Kidney (tissue), 14 donors: ENCODE results near the gene MAPK1IP1L. TPM values are rescaled to one million over a fixed set of nuclear protein-coding genes. Genes with fewer than 3 reads are reported as not detected.
"Not testable (repeated sequence)": the region's sequence is repeated elsewhere in the genome, so short reads cannot be mapped to it uniquely, and the experiment has no call there.

Experiments
- DNase-seq, 5 donors: peaks; one replicate each; pipeline ENCODE4 v3.0.0-alpha.2; 2013 to 2020
- FAIRE-seq: peaks from 2 replicates; lab custom pipeline; 2012; peaks lifted over from hg19 to GRCh38; lab: Jason Lieb, UNC
- H3K27ac ChIP-seq, 2 donors: one replicate each; pipeline ENCODE4 v1.7.0; 2013; ENCODE audit warnings: low read depth in 2 of 2, low read length in 2 of 2, inconsistent platforms in 1 of 2
- H3K27me3 ChIP-seq: one replicate; pipeline ENCODE4 v1.7.1; 2013; ENCODE audit warnings: low read length, inconsistent platforms; ENCODE audit not compliant: control insufficient read depth, insufficient read depth
- H3K36me3 ChIP-seq, 3 donors: one replicate each; pipeline versions ENCODE4 v1.7.0 to v1.7.1; 2013; ENCODE audit warnings: low read length in 3 of 3, control low read depth in 1 of 3, inconsistent platforms in 1 of 3; ENCODE audit not compliant: insufficient read depth in 3 of 3, control insufficient read depth in 2 of 3
- H3K4me1 ChIP-seq, 3 donors: one replicate each; pipeline versions ENCODE4 v1.7.0 to v1.7.1; 2013; ENCODE audit warnings: low read length in 3 of 3, inconsistent platforms in 1 of 3, low read depth in 1 of 3; ENCODE audit not compliant: control insufficient read depth in 2 of 3, insufficient read depth in 2 of 3
- H3K4me3 ChIP-seq, 3 donors: one replicate each; pipeline versions ENCODE4 v1.7.0 to v1.8.1; 2013; ENCODE audit warnings: low read length in 3 of 3, control low read depth in 1 of 3, inconsistent platforms in 1 of 3
- H3K9ac ChIP-seq, 3 donors: one replicate each; pipeline versions ENCODE4 v1.7.0 to v1.7.1; 2013; ENCODE audit warnings: low read length in 3 of 3, control low read depth in 1 of 3, inconsistent platforms in 1 of 3
- H3K9me3 ChIP-seq, 3 donors: one replicate each; pipeline versions ENCODE4 v1.7.0 to v1.7.1; 2013; ENCODE audit warnings: low read length in 3 of 3, control low read depth in 1 of 3, inconsistent platforms in 1 of 3; ENCODE audit not compliant: control insufficient read depth in 2 of 3, insufficient read depth in 1 of 3
- intact Hi-C: fragments of 100-400 bp; cut with DNase I; formaldehyde crosslinking; loops from one replicate; pipeline ENCODE4 v1.11.1; 2022
- polyA plus RNA-seq: library from polyadenylated mRNA; stranded (reverse); fragments of 350-450 nt; fragmentation: Illumina TruSeq; extraction: RNeasy Lipid Tissue Mini Kit (QIAGEN cat#74804); gene quantifications from one replicate; pipeline ENCODE4 v1.2.3, GENCODE V29; 2014; ENCODE audit warnings: low read depth, low replicate concordance; ENCODE audit not compliant: insufficient read depth
- total RNA-seq: library from RNA; stranded (reverse); fragmentation: NEBNext Ultra II Directional; extraction: Animal tissue kit (Norgen Biotek cat#: 25700); gene quantifications from one replicate; pipeline ENCODE4 v1.2.1, GENCODE V29; 2021
- TF ChIP-seq, protein P1 (sequence below): IDR thresholded peaks from 3 replicates; pipeline ENCODE4 v1.5.1; 2012; ENCODE audit warnings: mild to moderate bottlenecking, moderate library complexity, borderline replicate concordance; ENCODE audit not compliant: insufficient read depth; ENCODE audit errors: extremely low read depth
- donor health status: control.
- donor health status: control.
- donor health status: control.
- donor health status: control.
- donor health status: control.
- donor health status: DM: yes; HTN: yes; CAD: no.
- donor health status: Normal renal cell carcinoma (clear cell type).

MAPK1IP1L gene
- total and polyA plus RNA-seq, 2 donors from 2014 or later = 43.3 to 101 TPM

DNA sequence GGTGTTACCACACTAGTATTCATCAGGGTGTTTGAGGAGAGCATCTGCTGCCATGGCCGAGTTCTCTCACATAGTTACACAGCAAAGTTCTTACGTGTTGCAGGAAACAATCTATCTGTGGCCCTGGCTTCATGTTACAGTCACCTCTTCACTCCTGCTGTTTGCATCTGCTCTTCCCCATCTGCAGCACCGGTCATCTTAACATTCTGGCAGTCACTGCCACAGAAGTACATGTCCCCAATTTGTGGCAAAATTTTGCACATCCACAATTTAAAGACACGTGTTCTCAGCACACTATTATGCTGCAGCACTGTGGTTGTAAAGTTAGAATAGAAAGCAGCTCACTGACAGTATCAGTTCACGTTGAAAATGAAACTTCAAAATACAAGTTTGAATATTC, 23.2 kb downstream of the MAPK1IP1L start:
- TF ChIP-seq, protein P1, sequence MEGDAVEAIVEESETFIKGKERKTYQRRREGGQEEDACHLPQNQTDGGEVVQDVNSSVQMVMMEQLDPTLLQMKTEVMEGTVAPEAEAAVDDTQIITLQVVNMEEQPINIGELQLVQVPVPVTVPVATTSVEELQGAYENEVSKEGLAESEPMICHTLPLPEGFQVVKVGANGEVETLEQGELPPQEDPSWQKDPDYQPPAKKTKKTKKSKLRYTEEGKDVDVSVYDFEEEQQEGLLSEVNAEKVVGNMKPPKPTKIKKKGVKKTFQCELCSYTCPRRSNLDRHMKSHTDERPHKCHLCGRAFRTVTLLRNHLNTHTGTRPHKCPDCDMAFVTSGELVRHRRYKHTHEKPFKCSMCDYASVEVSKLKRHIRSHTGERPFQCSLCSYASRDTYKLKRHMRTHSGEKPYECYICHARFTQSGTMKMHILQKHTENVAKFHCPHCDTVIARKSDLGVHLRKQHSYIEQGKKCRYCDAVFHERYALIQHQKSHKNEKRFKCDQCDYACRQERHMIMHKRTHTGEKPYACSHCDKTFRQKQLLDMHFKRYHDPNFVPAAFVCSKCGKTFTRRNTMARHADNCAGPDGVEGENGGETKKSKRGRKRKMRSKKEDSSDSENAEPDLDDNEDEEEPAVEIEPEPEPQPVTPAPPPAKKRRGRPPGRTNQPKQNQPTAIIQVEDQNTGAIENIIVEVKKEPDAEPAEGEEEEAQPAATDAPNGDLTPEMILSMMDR = no peak
- no peak overlapping the region for H3K4me3 ChIP-seq
- no peaks in the 10 kb centered on the region for H3K36me3 ChIP-seq
- H3K27me3 ChIP-seq = no peaks in the 10 kb centered on the region
- no peak for FAIRE-seq
- no peak overlapping the region for H3K27ac ChIP-seq
- H3K4me1 ChIP-seq = peaks cover 5 to 15% (median 9%) of the 10 kb centered on the region in 3 donors
- H3K9me3 ChIP-seq = no peaks in the 10 kb centered on the region
- intact Hi-C loops = no loop called here
- no peak overlapping the region for H3K9ac ChIP-seq
- DNase-seq = peak in 1 of 5 donors; percentile 53

DNA sequence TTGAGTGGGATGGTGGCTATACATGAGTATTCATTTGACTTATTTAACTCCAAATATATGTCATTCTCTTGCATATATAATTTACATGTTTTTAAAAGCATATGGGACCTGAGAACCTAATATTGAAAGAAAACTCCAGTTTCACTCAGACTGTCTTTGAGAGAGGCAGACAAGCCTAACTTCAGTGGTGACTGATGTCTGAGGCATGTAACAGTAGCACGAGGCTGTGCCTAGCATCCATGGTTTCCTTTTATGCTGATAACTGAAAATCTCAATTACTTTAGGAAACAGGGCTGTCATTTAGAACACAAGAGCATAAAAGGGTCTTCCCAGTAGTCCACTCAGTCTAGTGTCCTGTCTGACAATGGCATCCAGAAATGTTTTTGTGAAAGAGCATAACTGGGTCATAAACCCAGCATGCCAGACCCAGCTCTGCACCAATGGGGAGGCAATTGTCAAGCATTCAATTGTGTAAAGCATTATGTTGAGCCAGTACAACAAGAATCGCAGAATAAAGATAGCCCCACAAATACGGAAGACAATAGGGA, 24.3 kb downstream of the MAPK1IP1L start:
- H3K36me3 ChIP-seq = no peaks in the 10 kb centered on the region
- intact Hi-C loops = no loop called here
- no peak overlapping the region for H3K9ac ChIP-seq
- FAIRE-seq (no peak), DNase-seq (no peak)
- TF ChIP-seq, protein P1 = no peak
- H3K27me3 ChIP-seq = no peaks in the 10 kb centered on the region
- H3K4me1 ChIP-seq = peaks cover 5 to 15% (median 9%) of the 10 kb centered on the region in 3 donors
- no peaks in the 10 kb centered on the region for H3K9me3 ChIP-seq
- H3K4me3 ChIP-seq = no peak overlapping the region
- H3K27ac ChIP-seq = no peak overlapping the region

DNA sequence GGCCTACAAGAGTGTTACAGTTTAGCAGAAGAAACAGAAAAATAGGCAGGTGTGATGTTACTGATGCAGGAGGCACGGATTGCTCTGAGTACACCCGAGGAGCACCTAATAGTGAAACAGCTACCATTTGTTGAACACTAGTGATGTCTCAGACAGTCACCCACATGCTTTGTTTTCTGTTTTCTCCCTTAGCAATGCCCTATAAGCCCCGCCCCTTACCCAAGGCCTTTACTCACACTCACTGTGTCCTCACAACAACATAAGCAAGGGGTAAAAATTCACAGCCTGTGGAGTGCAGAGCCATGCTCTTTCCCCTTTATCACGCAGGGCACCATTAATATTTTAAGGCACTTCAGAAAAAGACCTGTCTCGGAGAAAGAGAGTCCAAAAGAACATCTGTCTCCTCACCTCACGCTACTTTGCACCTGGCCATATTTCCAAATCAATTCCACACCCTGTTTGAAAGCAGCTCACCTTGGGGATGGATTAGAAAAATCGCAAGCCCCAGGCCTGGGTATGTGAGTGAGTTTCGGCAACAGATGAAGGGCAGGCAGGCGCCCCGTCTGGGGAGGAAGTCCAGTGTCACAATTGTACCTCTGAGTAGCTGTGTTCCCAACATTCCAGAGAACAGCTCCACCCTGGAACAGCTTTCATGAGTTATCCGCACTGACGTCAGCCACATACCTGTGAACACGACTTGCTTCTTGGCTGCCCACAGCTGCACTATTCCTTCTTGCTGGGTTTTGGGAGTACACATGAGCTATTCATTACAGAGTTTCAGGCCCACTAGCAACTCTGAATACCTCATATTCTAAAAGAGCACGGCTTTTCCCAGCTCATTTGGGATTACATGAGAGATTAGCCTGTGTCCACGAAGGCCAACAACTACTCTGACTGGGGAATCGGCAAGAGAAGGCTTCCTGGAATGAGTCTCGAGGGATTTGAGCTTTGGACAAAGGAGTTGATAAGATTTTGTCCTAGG, 26.0 kb downstream of the MAPK1IP1L start:
- no peak overlapping the region for H3K4me3 ChIP-seq
- H3K4me1 ChIP-seq = peaks cover 0 to 3% (median 3%) of the 10 kb centered on the region in 3 donors
- DNase-seq (peak in 3 of 5 donors; percentile 19 to 77 (median 41)), FAIRE-seq (no peak)
- no peaks in the 10 kb centered on the region for H3K27me3 ChIP-seq
- TF ChIP-seq, protein P1 = no peak
- intact Hi-C loops = no loop called here
- peak overlapping the region in 1 of 2 donors; percentile 30 for H3K27ac ChIP-seq
- H3K9me3 ChIP-seq = no peaks in the 10 kb centered on the region
- H3K9ac ChIP-seq = no peak overlapping the region
- no peaks in the 10 kb centered on the region for H3K36me3 ChIP-seq

DNA sequence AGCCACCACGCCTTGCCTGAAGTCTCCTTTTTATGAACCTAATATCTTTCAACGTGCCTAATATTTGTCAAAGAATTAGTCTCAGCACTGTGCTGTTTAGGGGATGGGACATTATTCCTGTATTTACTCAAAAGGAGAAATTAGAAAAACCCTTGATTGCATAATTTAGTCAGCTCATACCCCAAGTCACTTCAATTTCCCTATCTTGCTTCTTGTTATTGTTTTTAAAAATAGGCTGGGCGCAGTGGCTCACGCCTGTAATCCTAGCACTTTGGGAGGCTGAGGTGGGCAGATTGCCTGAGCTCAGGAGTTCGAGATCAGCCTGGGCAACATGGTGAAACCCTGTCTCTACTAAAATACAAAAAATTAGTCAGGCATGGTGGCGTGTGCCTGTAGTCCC, 28.5 kb downstream of the MAPK1IP1L start:
- FAIRE-seq, DNase-seq, H3K27ac ChIP-seq, H3K9me3 ChIP-seq, H3K9ac ChIP-seq, H3K4me3 ChIP-seq, intact Hi-C loops, H3K27me3 ChIP-seq, H3K36me3 ChIP-seq, H3K4me1 ChIP-seq: not testable (repeated sequence)
